HEK293 (cell line): ENCODE results near the gene PRKG1.

Experiments
- GLI2 ChIP-seq: fragments of 450-650 bp; formaldehyde crosslinking; IDR thresholded peaks from 2 replicates; pipeline ENCODE4; 2017; ENCODE audit warnings: missing biosample characterization, missing genetic modification characterization, low read depth, borderline replicate concordance
- SP7 ChIP-seq: fragments of 450-650 bp; formaldehyde crosslinking; IDR thresholded peaks from 2 replicates; pipeline ENCODE4 v1.5.1; 2016; ENCODE audit warnings: missing biosample characterization, missing genetic modification characterization
- TSHZ1 ChIP-seq: fragments of 450-650 bp; formaldehyde crosslinking; IDR thresholded peaks from 2 replicates; pipeline ENCODE4 v1.5.1; 2016; ENCODE audit warnings: missing biosample characterization, missing genetic modification characterization, borderline replicate concordance
- YY1 ChIP-seq: fragments of 450-650 bp; formaldehyde crosslinking; IDR thresholded peaks from 2 replicates; pipeline ENCODE4 v1.5.1; 2018; ENCODE audit warnings: missing biosample characterization, missing genetic modification characterization
- ZBTB11 ChIP-seq: fragments of 450-650 bp; formaldehyde crosslinking; conservative IDR thresholded peaks from 2 replicates; pipeline ENCODE4 v1.5.1; 2016; ENCODE audit warnings: low read depth, missing biosample characterization, missing genetic modification characterization
- ZBTB17 ChIP-seq: fragments of 450-650 bp; formaldehyde crosslinking; IDR thresholded peaks from 2 replicates; pipeline ENCODE4 v1.5.1; 2016; ENCODE audit warnings: missing biosample characterization, missing genetic modification characterization
- ZFP69B ChIP-seq: fragments of 450-650 bp; formaldehyde crosslinking; IDR thresholded peaks from 2 replicates; pipeline ENCODE4 v1.5.1; 2016; ENCODE audit warnings: missing biosample characterization, missing genetic modification characterization
- ZNF138 ChIP-seq: fragments of 450-650 bp; formaldehyde crosslinking; IDR thresholded peaks from 2 replicates; pipeline ENCODE4 v1.5.1; 2016; ENCODE audit warnings: missing biosample characterization, missing genetic modification characterization, borderline replicate concordance
- ZNF2 ChIP-seq: fragments of 450-650 bp; formaldehyde crosslinking; IDR thresholded peaks from 2 replicates; pipeline ENCODE4 v1.5.1; 2016; ENCODE audit warnings: missing biosample characterization, missing genetic modification characterization
- ZNF248 ChIP-seq: fragments of 450-650 bp; formaldehyde crosslinking; IDR thresholded peaks from 2 replicates; pipeline ENCODE4 v1.5.1; 2017; ENCODE audit warnings: missing biosample characterization, missing genetic modification characterization
- ZNF341 ChIP-seq: fragments of 450-650 bp; formaldehyde crosslinking; IDR thresholded peaks from 2 replicates; pipeline ENCODE4; 2016; ENCODE audit warnings: low read depth, missing biosample characterization, missing genetic modification characterization
- ZNF571 ChIP-seq: fragments of 450-650 bp; formaldehyde crosslinking; IDR thresholded peaks from 2 replicates; pipeline ENCODE4 v1.5.0; 2017; ENCODE audit warnings: missing biosample characterization, missing genetic modification characterization
- ZNF596 ChIP-seq: fragments of 450-650 bp; IDR thresholded peaks from 2 replicates; pipeline ENCODE4 v1.5.0; 2018; ENCODE audit warnings: missing biosample characterization, mild to moderate bottlenecking, missing genetic modification characterization, moderate library complexity
- ZNF621 ChIP-seq: fragments of 450-650 bp; formaldehyde crosslinking; IDR thresholded peaks from 2 replicates; pipeline ENCODE4 v1.5.1; 2017; ENCODE audit warnings: missing biosample characterization, missing genetic modification characterization
- ZNF623 ChIP-seq: fragments of 450-650 bp; formaldehyde crosslinking; IDR thresholded peaks from 2 replicates; pipeline ENCODE4 v1.5.1; 2016; ENCODE audit warnings: missing biosample characterization, missing genetic modification characterization
- ZNF654 ChIP-seq: fragments of 450-650 bp; formaldehyde crosslinking; IDR thresholded peaks from 2 replicates; pipeline ENCODE4 v1.5.1; 2016; ENCODE audit warnings: low read depth, missing biosample characterization, missing genetic modification characterization
- ZNF664 ChIP-seq: fragments of 450-650 bp; formaldehyde crosslinking; IDR thresholded peaks from 2 replicates; pipeline ENCODE4 v1.5.1; 2016; ENCODE audit warnings: missing biosample characterization, missing genetic modification characterization
- ZNF670 ChIP-seq: fragments of 450-650 bp; formaldehyde crosslinking; IDR thresholded peaks from 2 replicates; pipeline ENCODE4 v1.5.1; 2016; ENCODE audit warnings: missing biosample characterization, missing genetic modification characterization, low read depth
- TF ChIP-seq, protein P1 (sequence below): fragments of 450-650 bp; formaldehyde crosslinking; IDR thresholded peaks from 2 replicates; pipeline ENCODE4 v1.5.1; 2016; ENCODE audit warnings: missing biosample characterization, missing genetic modification characterization
- TF ChIP-seq, protein P2 (sequence below): fragments of 450-650 bp; IDR thresholded peaks from 2 replicates; pipeline ENCODE4 v1.5.1; 2018; ENCODE audit warnings: missing biosample characterization, missing genetic modification characterization
- TF ChIP-seq, protein P3 (sequence below): fragments of 450-650 bp; formaldehyde crosslinking; optimal IDR thresholded peaks from 2 replicates; pipeline ENCODE3; 2016; ENCODE audit warnings: missing biosample characterization, mild to moderate bottlenecking, missing genetic modification characterization
- TF ChIP-seq, protein P4 (sequence below): fragments of 450-650 bp; formaldehyde crosslinking; IDR thresholded peaks from 2 replicates; pipeline ENCODE4 v1.5.1; 2016; ENCODE audit warnings: missing biosample characterization, missing genetic modification characterization
- TF ChIP-seq, protein P5 (sequence below): fragments of 450-650 bp; formaldehyde crosslinking; IDR thresholded peaks from 2 replicates; pipeline ENCODE4 v1.5.1; 2016; ENCODE audit warnings: missing biosample characterization, missing genetic modification characterization

Gene PRKG1

DNA sequence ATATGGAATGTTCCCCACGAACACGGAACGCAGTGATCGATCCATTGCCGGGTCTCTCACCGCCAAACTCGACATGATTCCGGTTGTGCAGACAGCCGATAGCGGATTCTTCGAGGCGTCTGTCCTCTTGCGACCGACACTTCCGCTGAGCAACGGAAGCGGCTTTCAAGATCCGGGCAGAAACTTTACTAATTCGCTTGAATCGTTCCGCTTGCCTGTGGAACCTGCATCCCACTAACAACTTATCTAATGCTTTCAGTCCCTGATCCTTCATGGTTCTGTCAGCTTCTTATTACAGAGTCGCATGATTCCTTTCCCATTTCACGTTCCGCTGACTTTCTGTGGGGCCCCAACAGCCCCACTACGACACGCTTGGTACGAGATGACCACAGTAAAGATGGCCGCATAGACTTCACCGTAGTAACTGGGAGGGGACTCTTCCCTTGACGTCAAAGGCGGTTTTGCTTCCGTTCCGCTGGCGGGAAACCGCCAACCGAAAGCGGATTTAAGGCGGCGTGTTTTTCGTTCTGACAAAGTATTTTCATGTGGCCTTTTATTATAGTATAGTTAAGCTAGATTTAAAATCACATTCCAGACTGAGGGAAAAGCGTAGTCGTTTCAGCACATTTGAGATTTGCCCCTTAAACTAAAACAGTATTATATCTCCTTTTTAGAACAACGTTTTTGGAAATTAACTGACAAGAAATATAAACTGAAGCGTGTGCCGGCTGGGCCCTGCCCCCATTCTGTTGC is 625.4 kb downstream of the PRKG1 start, which contains the start of gene CSTF2T (continued):
- TF ChIP-seq ZBTB11 (peak; percentile 100), ZNF341 (tag by site-specific recombination) (no peak), ZNF138 (tag by site-specific recombination) (no peak), ZNF248 (tag by site-specific recombination) (no peak), ZFP69B (tag by site-specific recombination) (peak; percentile 98), ZNF2 (tag by site-specific recombination) (peak; percentile 96), ZBTB17 (tag by site-specific recombination) (peak; percentile 98), TSHZ1 (tag by site-specific recombination) (no peak; the same call in 1 of the 2 replicates), ZNF623 (peak; percentile 25; the same call in 1 of the 2 replicates), YY1 (tag by site-specific recombination) (peak; percentile 99), ZNF654 (tag by site-specific recombination) (no peak), ZNF596 (no peak), ZNF621 (tag by site-specific recombination) (no peak), ZNF670 (tag by site-specific recombination) (no peak), SP7 (tag by site-specific recombination) (peak; percentile 92), ZNF571 (no peak), ZNF664 (tag by site-specific recombination) (peak; percentile 20; the same call in 1 of the 2 replicates), GLI2 (tag by site-specific recombination) (no peak)
- TF ChIP-seq, protein P1, sequence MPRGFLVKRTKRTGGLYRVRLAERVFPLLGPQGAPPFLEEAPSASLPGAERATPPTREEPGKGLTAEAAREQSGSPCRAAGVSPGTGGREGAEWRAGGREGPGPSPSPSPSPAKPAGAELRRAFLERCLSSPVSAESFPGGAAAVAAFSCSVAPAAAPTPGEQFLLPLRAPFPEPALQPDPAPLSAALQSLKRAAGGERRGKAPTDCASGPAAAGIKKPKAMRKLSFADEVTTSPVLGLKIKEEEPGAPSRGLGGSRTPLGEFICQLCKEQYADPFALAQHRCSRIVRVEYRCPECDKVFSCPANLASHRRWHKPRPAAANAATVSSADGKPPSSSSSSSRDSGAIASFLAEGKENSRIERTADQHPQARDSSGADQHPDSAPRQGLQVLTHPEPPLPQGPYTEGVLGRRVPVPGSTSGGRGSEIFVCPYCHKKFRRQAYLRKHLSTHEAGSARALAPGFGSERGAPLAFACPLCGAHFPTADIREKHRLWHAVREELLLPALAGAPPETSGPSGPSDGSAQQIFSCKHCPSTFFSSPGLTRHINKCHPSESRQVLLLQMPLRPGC = peak; percentile 91
- TF ChIP-seq, protein P2, sequence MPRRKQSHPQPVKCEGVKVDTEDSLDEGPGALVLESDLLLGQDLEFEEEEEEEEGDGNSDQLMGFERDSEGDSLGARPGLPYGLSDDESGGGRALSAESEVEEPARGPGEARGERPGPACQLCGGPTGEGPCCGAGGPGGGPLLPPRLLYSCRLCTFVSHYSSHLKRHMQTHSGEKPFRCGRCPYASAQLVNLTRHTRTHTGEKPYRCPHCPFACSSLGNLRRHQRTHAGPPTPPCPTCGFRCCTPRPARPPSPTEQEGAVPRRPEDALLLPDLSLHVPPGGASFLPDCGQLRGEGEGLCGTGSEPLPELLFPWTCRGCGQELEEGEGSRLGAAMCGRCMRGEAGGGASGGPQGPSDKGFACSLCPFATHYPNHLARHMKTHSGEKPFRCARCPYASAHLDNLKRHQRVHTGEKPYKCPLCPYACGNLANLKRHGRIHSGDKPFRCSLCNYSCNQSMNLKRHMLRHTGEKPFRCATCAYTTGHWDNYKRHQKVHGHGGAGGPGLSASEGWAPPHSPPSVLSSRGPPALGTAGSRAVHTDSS = peak; percentile 51; the same call in 1 of the 2 replicates
- TF ChIP-seq, protein P3, sequence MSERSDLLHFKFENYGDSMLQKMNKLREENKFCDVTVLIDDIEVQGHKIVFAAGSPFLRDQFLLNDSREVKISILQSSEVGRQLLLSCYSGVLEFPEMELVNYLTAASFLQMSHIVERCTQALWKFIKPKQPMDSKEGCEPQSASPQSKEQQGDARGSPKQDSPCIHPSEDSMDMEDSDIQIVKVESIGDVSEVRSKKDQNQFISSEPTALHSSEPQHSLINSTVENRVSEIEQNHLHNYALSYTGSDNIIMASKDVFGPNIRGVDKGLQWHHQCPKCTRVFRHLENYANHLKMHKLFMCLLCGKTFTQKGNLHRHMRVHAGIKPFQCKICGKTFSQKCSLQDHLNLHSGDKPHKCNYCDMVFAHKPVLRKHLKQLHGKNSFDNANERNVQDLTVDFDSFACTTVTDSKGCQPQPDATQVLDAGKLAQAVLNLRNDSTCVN = peak; percentile 24
- TF ChIP-seq, protein P4, sequence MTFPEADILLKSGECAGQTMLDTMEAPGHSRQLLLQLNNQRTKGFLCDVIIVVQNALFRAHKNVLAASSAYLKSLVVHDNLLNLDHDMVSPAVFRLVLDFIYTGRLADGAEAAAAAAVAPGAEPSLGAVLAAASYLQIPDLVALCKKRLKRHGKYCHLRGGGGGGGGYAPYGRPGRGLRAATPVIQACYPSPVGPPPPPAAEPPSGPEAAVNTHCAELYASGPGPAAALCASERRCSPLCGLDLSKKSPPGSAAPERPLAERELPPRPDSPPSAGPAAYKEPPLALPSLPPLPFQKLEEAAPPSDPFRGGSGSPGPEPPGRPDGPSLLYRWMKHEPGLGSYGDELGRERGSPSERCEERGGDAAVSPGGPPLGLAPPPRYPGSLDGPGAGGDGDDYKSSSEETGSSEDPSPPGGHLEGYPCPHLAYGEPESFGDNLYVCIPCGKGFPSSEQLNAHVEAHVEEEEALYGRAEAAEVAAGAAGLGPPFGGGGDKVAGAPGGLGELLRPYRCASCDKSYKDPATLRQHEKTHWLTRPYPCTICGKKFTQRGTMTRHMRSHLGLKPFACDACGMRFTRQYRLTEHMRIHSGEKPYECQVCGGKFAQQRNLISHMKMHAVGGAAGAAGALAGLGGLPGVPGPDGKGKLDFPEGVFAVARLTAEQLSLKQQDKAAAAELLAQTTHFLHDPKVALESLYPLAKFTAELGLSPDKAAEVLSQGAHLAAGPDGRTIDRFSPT (tag by site-specific recombination) = no peak
- TF ChIP-seq, protein P5, sequence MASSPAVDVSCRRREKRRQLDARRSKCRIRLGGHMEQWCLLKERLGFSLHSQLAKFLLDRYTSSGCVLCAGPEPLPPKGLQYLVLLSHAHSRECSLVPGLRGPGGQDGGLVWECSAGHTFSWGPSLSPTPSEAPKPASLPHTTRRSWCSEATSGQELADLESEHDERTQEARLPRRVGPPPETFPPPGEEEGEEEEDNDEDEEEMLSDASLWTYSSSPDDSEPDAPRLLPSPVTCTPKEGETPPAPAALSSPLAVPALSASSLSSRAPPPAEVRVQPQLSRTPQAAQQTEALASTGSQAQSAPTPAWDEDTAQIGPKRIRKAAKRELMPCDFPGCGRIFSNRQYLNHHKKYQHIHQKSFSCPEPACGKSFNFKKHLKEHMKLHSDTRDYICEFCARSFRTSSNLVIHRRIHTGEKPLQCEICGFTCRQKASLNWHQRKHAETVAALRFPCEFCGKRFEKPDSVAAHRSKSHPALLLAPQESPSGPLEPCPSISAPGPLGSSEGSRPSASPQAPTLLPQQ (tag by site-specific recombination) = peak; percentile 99
